NB4 (cell line): ENCODE measurements around the gene ARHGAP26.

Experiments
- MAX ChIP-seq: IDR thresholded peaks from 2 replicates; pipeline ENCODE4 v1.6.1; 2011; ENCODE audit warnings: low read depth, low read length
- MYC ChIP-seq: IDR thresholded peaks from 2 replicates; pipeline ENCODE4 v1.6.1; 2011; ENCODE audit warnings: low read depth, low read length
- POLR2A ChIP-seq: IDR thresholded peaks from 2 replicates; pipeline ENCODE4 v1.6.1; 2011; ENCODE audit warnings: mild to moderate bottlenecking; ENCODE audit not compliant: insufficient read length; ENCODE audit errors: extremely low read depth
- TF ChIP-seq, protein P1 (sequence below): IDR thresholded peaks from one replicate; pipeline ENCODE4 v1.5.1; 2012; ENCODE audit warnings: low read depth, low read length

- TF ChIP-seq, protein P1, sequence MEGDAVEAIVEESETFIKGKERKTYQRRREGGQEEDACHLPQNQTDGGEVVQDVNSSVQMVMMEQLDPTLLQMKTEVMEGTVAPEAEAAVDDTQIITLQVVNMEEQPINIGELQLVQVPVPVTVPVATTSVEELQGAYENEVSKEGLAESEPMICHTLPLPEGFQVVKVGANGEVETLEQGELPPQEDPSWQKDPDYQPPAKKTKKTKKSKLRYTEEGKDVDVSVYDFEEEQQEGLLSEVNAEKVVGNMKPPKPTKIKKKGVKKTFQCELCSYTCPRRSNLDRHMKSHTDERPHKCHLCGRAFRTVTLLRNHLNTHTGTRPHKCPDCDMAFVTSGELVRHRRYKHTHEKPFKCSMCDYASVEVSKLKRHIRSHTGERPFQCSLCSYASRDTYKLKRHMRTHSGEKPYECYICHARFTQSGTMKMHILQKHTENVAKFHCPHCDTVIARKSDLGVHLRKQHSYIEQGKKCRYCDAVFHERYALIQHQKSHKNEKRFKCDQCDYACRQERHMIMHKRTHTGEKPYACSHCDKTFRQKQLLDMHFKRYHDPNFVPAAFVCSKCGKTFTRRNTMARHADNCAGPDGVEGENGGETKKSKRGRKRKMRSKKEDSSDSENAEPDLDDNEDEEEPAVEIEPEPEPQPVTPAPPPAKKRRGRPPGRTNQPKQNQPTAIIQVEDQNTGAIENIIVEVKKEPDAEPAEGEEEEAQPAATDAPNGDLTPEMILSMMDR = no peak
- TF ChIP-seq POLR2A (no peak), MYC (no peak), MAX (no peak)
Observed at GRCh38 chr5:143170104-143170503, 399.9 kb downstream of the ARHGAP26 start.
